Measurements from ENCODE around the gene MED13L. TPM values are rescaled to one million over a fixed set of nuclear protein-coding genes. Genes with fewer than 3 reads are reported as not detected.
"Not testable (repeated sequence)": the region's sequence is repeated elsewhere in the genome, so short reads cannot be mapped to it uniquely, and the experiment has no call there.

MED13L gene
- total RNA-seq, 2 experiments from 2014 or later, result 203 to 208 TPM

- H3K36me3 Mint-ChIP-seq (ENCODE audit: low read depth), result no peaks in the 10 kb centered on the region
- no peaks in the 10 kb centered on the region for H3K9me3 Mint-ChIP-seq
- no peak for TF ChIP-seq CTCF (IDR thresholded peaks at IDR 0.05)
- no peaks in the 10 kb centered on the region for H3K27me3 ChIP-seq (ENCODE audit: control insufficient read depth in 1 of 2, insufficient read depth in 2 of 2, low read length in 2 of 2)
- peaks cover 80% of the 10 kb centered on the region for H3K4me1 Mint-ChIP-seq (ENCODE audit: low read depth)
- ChIA-PET POLR2A (no interaction called here), CTCF (interaction anchor here (0.6 kb wide), 1 partner anchor 72 kb away, joined by 4 read pairs; no protein-coding TSS in a partner anchor)
- DNase-seq (no peak), ATAC-seq (ENCODE audit: poor library complexity) (no peak)
- no peaks in the 10 kb centered on the region for H3K36me3 ChIP-seq (ENCODE audit: insufficient read depth, low read length)
- H3K9me3 ChIP-seq (ENCODE audit: control insufficient read depth in 1 of 2, insufficient read depth in 1 of 2, low read length in 2 of 2), result no peaks in the 10 kb centered on the region
- H3K4me1 ChIP-seq (ENCODE audit: insufficient read depth, low read length), result peaks cover 14% of the 10 kb centered on the region
- no peak overlapping the region for H3K27ac ChIP-seq (ENCODE audit: low read depth in 1 of 2, low read length in 2 of 2)
- H3K27me3 Mint-ChIP-seq, result no peaks in the 10 kb centered on the region
- no peak overlapping the region for H3K27ac Mint-ChIP-seq
- no peak overlapping the region for H3K4me3 ChIP-seq (ENCODE audit: low read length)
- H3K4me3 Mint-ChIP-seq, result no peak overlapping the region
- intact Hi-C loops (cut with DNase I, micrococcal nuclease), result no loop called here
Measured at GRCh38 chr12:116133636-116134214, 143.8 kb downstream of the MED13L start.

GRCh38 chr12:116133149-116133548 lies 144.3 kb downstream of the MED13L start:
- no peaks in the 10 kb centered on the region for H3K36me3 ChIP-seq (ENCODE audit: insufficient read depth, low read length)
- H3K27ac ChIP-seq (ENCODE audit: low read depth in 1 of 2, low read length in 2 of 2), result no peak overlapping the region
- no peak overlapping the region for H3K27ac Mint-ChIP-seq
- ChIA-PET CTCF (interaction anchor here (0.6 kb wide), 1 partner anchor 72 kb away, joined by 4 read pairs; no protein-coding TSS in a partner anchor), POLR2A (no interaction called here)
- H3K4me3 Mint-ChIP-seq, result no peak overlapping the region
- H3K27me3 ChIP-seq (ENCODE audit: control insufficient read depth in 1 of 2, insufficient read depth in 2 of 2, low read length in 2 of 2), result no peaks in the 10 kb centered on the region
- H3K4me1 Mint-ChIP-seq (ENCODE audit: low read depth), result peaks cover 82% of the 10 kb centered on the region
- ATAC-seq (ENCODE audit: poor library complexity) (no peak), DNase-seq (peak in 2 of 14 experiments; percentile 27 to 31)
- H3K9me3 Mint-ChIP-seq, result no peaks in the 10 kb centered on the region
- no peaks in the 10 kb centered on the region for H3K36me3 Mint-ChIP-seq (ENCODE audit: low read depth)
- TF ChIP-seq CTCF (IDR thresholded peaks at IDR 0.05), result no peak
- no peak overlapping the region for H3K4me3 ChIP-seq (ENCODE audit: low read length)
- intact Hi-C loops (cut with DNase I, micrococcal nuclease), result no loop called here
- peaks cover 10% of the 10 kb centered on the region for H3K4me1 ChIP-seq (ENCODE audit: insufficient read depth, low read length)
- no peaks in the 10 kb centered on the region for H3K9me3 ChIP-seq (ENCODE audit: control insufficient read depth in 1 of 2, insufficient read depth in 1 of 2, low read length in 2 of 2)
- no peaks in the 10 kb centered on the region for H3K27me3 Mint-ChIP-seq

- H3K27me3 Mint-ChIP-seq; ATAC-seq (ENCODE audit: poor library complexity); DNase-seq; H3K36me3 ChIP-seq (ENCODE audit: insufficient read depth, low read length); H3K27ac ChIP-seq (ENCODE audit: low read depth in 1 of 2, low read length in 2 of 2); H3K9me3 ChIP-seq (ENCODE audit: control insufficient read depth in 1 of 2, insufficient read depth in 1 of 2, low read length in 2 of 2); CTCF ChIA-PET; H3K4me3 ChIP-seq (ENCODE audit: low read length); intact Hi-C loops (cut with DNase I, micrococcal nuclease); H3K4me3 Mint-ChIP-seq; H3K27ac Mint-ChIP-seq; H3K27me3 ChIP-seq (ENCODE audit: control insufficient read depth in 1 of 2, insufficient read depth in 2 of 2, low read length in 2 of 2); H3K9me3 Mint-ChIP-seq; H3K36me3 Mint-ChIP-seq (ENCODE audit: low read depth); POLR2A ChIA-PET: not testable (repeated sequence)
- H3K4me1 ChIP-seq (ENCODE audit: insufficient read depth, low read length), result peaks cover 13% of the 10 kb centered on the region
- H3K4me1 Mint-ChIP-seq (ENCODE audit: low read depth), result peaks cover 84% of the 10 kb centered on the region
Measured at GRCh38 chr12:116131987-116132386, 145.5 kb downstream of the MED13L start.

GRCh38 chr12:116131176-116131575 lies 146.3 kb downstream of the MED13L start:
- ChIA-PET CTCF (interaction anchor here (1.5 kb wide), 1 partner anchor 12 kb away, joined by 4 read pairs; no protein-coding TSS in a partner anchor), POLR2A (interaction anchor here (0.8 kb wide), 1 partner anchor 10 kb away, joined by 4 read pairs; no protein-coding TSS in a partner anchor)
- Histone ChIP-seq H3K4me3 (ENCODE audit: low read length) (no peak overlapping the region), H3K36me3 (ENCODE audit: insufficient read depth, low read length) (no peaks in the 10 kb centered on the region), H3K27me3 (ENCODE audit: control insufficient read depth in 1 of 2, insufficient read depth in 2 of 2, low read length in 2 of 2) (no peaks in the 10 kb centered on the region), H3K27ac (ENCODE audit: low read depth in 1 of 2, low read length in 2 of 2) (no peak overlapping the region), H3K4me1 (ENCODE audit: insufficient read depth, low read length) (peaks cover 16% of the 10 kb centered on the region), H3K9me3 (ENCODE audit: control insufficient read depth in 1 of 2, insufficient read depth in 1 of 2, low read length in 2 of 2) (no peaks in the 10 kb centered on the region)
- H3K9me3 Mint-ChIP-seq, result no peaks in the 10 kb centered on the region
- no peaks in the 10 kb centered on the region for H3K27me3 Mint-ChIP-seq
- ATAC-seq (ENCODE audit: poor library complexity), result no peak
- intact Hi-C loops (cut with DNase I, micrococcal nuclease), result no loop called here
- TF ChIP-seq CTCF (IDR thresholded peaks at IDR 0.05), result no peak
- H3K4me3 Mint-ChIP-seq, result no peak overlapping the region
- H3K36me3 Mint-ChIP-seq (ENCODE audit: low read depth), result no peaks in the 10 kb centered on the region
- DNase-seq, result no peak
- H3K4me1 Mint-ChIP-seq (ENCODE audit: low read depth), result peaks cover 84% of the 10 kb centered on the region
- H3K27ac Mint-ChIP-seq, result no peak overlapping the region
